Measurements from ENCODE around the gene EIF4G3.

DNA sequence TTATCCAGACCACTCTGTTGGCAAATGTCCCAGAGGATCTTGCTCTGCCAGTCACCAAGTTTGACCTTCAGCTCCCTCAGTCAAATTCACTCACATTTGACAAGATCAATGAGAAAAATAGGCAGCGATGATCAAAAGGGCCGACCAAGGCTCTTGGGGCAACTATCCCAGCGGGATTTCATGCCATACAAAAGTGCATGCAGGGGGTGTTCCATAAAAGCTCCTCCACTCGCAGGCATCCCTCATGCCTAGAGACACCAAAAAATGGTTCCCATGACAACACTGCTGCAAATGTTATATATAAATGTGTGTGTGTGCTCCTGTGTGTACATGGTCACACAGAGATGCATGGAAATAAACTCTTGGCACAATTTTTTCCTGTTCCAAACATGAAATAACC is 16.2 kb upstream of the EIF4G3 start:
- TF ChIP-seq, protein P1, sequence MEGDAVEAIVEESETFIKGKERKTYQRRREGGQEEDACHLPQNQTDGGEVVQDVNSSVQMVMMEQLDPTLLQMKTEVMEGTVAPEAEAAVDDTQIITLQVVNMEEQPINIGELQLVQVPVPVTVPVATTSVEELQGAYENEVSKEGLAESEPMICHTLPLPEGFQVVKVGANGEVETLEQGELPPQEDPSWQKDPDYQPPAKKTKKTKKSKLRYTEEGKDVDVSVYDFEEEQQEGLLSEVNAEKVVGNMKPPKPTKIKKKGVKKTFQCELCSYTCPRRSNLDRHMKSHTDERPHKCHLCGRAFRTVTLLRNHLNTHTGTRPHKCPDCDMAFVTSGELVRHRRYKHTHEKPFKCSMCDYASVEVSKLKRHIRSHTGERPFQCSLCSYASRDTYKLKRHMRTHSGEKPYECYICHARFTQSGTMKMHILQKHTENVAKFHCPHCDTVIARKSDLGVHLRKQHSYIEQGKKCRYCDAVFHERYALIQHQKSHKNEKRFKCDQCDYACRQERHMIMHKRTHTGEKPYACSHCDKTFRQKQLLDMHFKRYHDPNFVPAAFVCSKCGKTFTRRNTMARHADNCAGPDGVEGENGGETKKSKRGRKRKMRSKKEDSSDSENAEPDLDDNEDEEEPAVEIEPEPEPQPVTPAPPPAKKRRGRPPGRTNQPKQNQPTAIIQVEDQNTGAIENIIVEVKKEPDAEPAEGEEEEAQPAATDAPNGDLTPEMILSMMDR (IDR thresholded peaks at IDR 0.05 in 2 of 3, conservative IDR thresholded peaks at IDR 0.05 in 1 of 3; ENCODE audit: control insufficient read depth in 2 of 3, extremely low read depth in 1 of 3, insufficient read depth in 1 of 3, low read depth in 3 of 3, low read length in 3 of 3): no peak
- TF ChIP-seq POLR2A (IDR thresholded peaks at IDR 0.05; ENCODE audit: low read depth, low read length) (no peak), LARP7 (IDR thresholded peaks at IDR 0.05) (no peak), SUZ12 (IDR thresholded peaks at IDR 0.05; ENCODE audit: unreplicated experiment) (no peak), SREBF1 (IDR thresholded peaks at IDR 0.05; ENCODE audit: low read length) (no peak), BRCA1 (IDR thresholded peaks at IDR 0.05; ENCODE audit: low read depth, low read length) (no peak), FOXM1 (IDR thresholded peaks at IDR 0.05; ENCODE audit: low read depth, low read length) (no peak), ZNF384 (IDR thresholded peaks at IDR 0.05; ENCODE audit: borderline replicate concordance, low read depth, low read length) (no peak), EGR1 (IDR thresholded peaks at IDR 0.05; ENCODE audit: borderline replicate concordance in 1 of 2, low read depth in 2 of 2, low read length in 2 of 2) (no peak), RFX5 (IDR thresholded peaks at IDR 0.05; ENCODE audit: low read depth, low read length) (no peak), SRF (IDR thresholded peaks at IDR 0.05; ENCODE audit: low read depth in 2 of 2, low read length in 2 of 2) (no peak), FOS (IDR thresholded peaks at IDR 0.05; ENCODE audit: borderline replicate concordance, extremely low read depth, insufficient read length) (no peak)

All from GM12878 (cell line).